Uterus (tissue), 4 donors: ENCODE data around the gene LOXL3. TPM values are rescaled to one million over a fixed set of nuclear protein-coding genes. Genes with fewer than 3 reads are reported as not detected.

Experiments
- DNase-seq, 2 donors: peaks; one replicate each; pipeline ENCODE4 v3.0.0-alpha.2; 2019 to 2020
- H3K27ac ChIP-seq, 2 donors: fragments of 200-600 bp; sonication (generic); 1 replicate in 1 of 2; 2 replicates in 1 of 2; pipeline ENCODE4 v1.5.1; 2016 to 2018
- H3K27me3 ChIP-seq, 2 donors: fragments of 200-600 bp; sonication (generic); one replicate each; pipeline ENCODE4 v1.5.1; 2018 to 2019; ENCODE audit warnings: control low read depth in 1 of 2
- H3K36me3 ChIP-seq, 2 donors: fragments of 200-600 bp; sonication (generic); one replicate each; pipeline ENCODE4 v1.5.1; 2019; ENCODE audit warnings: control low read depth in 1 of 2
- H3K4me1 ChIP-seq, 2 donors: fragments of 200-600 bp; sonication (generic); one replicate each; pipeline ENCODE4 v1.5.1; 2018 to 2019; ENCODE audit warnings: control low read depth in 1 of 2
- H3K4me3 ChIP-seq, 2 donors: fragments of 200-600 bp; sonication (generic); 1 replicate in 1 of 2; 2 replicates in 1 of 2; pipeline ENCODE4 v1.5.1; 2018 to 2019; ENCODE audit warnings: mild to moderate bottlenecking in 1 of 2
- H3K9me3 ChIP-seq, 2 donors: fragments of 200-600 bp; sonication (generic); one replicate each; pipeline ENCODE4 v1.5.1; 2019; ENCODE audit warnings: control low read depth in 1 of 2
- CTCF ChIP-seq, 4 experiments: fragments of 200-600 bp in 2 of 4; fragments of 450-650 bp in 2 of 4; sonication (generic) in 2 of 4; IDR thresholded peaks; one replicate each; pipeline ENCODE4 v1.5.1; 2016 to 2019; ENCODE audit warnings: antibody characterized with exemption in 4 of 4, mild to moderate bottlenecking in 2 of 4, moderate library complexity in 1 of 4
- POLR2A ChIP-seq, 2 donors: fragments of 450-650 bp; IDR thresholded peaks; one replicate each; pipeline ENCODE4 v1.6.1; 2016; ENCODE audit warnings: antibody characterized with exemption in 2 of 2, mild to moderate bottlenecking in 1 of 2, moderate library complexity in 1 of 2
- intact Hi-C: fragments of 100-400 bp; cut with DNase I; formaldehyde crosslinking; loops from one replicate; pipeline ENCODE4 v1.15.1; 2023; ENCODE audit warnings: low total_unique reads
- total RNA-seq, 4 donors: library from RNA; depleted of rRNA in 3 of 4; stranded (reverse); fragments of >200 nt in 3 of 4; gene quantifications; one replicate each; pipeline versions ENCODE4 v1.1.0 to v1.2.4, GENCODE V29; 2014 to 2023
- donor health status: DM: yes; HTN: yes; CAD: no.

Gene LOXL3
- total RNA-seq, 4 donors from 2014 or later = 9.5 to 26.5 (median 17.5) TPM

DNA sequence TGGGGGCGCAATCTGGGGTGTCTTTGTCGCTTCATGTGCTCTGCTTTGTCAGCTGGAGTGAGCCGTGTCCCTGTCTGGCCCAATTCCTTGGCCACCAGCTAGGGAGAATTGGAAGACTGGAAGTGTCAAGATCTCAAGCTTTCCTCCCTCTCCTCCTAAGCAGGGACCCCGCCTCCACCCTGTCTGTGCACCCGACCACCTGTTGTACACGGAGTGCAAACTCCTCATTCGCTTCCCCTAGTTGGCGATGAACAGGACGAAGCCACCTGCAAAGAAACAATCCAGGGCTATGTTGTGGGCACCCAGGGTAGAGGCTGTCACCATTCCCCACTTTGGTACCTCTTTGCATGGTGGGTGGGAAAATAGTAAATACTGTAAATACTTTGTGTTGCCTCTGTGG is 26.0 kb downstream of the LOXL3 start:
- peaks cover 0 to 8% of the 10 kb centered on the region in 2 donors for H3K4me1 ChIP-seq
- no peaks in the 10 kb centered on the region for H3K27me3 ChIP-seq
- H3K36me3 ChIP-seq = no peaks in the 10 kb centered on the region
- no peak for DNase-seq
- intact Hi-C loops = no loop called here
- no peak overlapping the region for H3K4me3 ChIP-seq
- no peak for TF ChIP-seq CTCF (IDR thresholded peaks at IDR 0.05)
- TF ChIP-seq POLR2A (IDR thresholded peaks at IDR 0.05) = no peak
- H3K27ac ChIP-seq = no peak overlapping the region
- no peaks in the 10 kb centered on the region for H3K9me3 ChIP-seq

DNA sequence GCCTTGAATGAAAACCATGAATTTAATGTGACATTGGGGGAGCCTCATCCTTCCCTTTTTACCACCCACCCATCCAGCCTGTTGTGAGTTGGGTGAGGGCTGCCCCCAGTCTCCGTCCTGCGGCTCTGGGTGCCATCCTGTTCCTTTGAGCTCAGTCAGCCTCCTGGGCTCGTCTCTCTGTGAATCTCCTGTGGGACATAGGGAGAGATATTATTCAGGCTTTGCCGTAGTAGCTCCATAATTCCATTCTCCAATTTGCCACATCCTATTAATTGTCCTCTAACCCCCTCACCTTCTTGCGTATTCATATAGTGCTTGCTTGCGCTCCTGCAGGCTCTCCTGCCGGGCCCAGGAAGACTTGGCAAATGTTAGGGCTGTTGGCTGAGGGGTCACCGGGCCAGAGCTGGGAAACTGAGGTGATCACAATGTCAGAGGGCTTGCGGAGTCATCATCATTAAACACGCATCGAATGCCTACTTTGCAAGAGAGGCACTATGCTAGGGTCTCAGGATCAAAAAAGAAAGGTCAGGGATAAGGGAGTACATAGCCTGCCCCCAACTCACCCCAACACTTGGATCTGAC is 27.0 kb downstream of the LOXL3 start:
- intact Hi-C loops = no loop called here
- Histone ChIP-seq H3K9me3 (no peaks in the 10 kb centered on the region), H3K36me3 (no peaks in the 10 kb centered on the region), H3K27me3 (no peaks in the 10 kb centered on the region), H3K4me3 (no peak overlapping the region), H3K27ac (no peak overlapping the region), H3K4me1 (peaks cover 0 to 8% of the 10 kb centered on the region in 2 donors)
- TF ChIP-seq CTCF (IDR thresholded peaks at IDR 0.05) (no peak), POLR2A (IDR thresholded peaks at IDR 0.05) (no peak)
- DNase-seq = no peak

DNA sequence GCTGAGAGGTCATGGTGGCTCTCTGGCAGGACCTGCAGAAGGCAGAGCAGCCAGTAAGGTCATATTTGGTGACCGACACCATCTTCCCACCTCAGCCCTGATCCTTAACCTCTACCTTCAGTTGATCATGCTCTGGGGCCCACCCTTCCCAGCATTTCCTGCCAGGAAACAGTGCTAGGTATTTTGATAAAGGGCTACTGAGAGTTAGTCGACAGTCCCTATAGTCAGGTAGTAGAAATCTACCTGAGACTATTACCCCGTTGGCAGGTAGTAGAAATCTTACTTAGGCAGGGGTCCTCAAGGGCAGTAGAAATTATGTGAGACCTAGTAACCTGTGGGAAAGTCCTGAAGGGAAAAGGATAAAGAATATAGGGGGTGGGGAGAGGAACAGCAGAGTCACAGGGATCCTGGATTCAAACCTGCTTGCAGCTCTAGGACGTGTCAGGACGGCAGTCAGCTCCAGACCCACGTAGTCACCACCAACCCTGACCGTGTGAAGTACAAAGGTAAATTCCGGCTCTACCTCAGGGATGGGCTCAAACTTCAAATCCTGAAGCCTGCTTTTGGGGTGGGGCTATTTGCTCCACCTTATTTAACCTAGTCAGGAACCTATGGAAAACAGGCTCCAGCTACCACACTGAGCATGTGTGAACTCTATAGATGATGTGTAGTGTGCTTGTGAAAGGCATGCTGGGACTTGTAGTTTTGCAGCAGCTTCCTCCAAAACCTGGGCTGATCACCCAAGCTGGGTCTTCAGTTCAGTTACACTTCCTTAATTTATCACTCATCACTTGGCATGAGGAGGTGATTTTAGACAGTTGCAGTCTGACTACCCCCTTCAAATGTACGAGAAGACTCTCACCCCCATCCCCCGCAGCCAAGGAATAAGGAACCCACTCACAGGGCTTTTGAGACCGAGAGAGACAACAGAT is 27.8 kb downstream of the LOXL3 start, which contains the start of gene DQX1:
Gene DQX1, minus strand, starts transcription at position 515 of the 932 bp plus-strand sequence. Its CDS starts 502 bp downstream, at position 13.
- no peak for DNase-seq
- Histone ChIP-seq H3K36me3 (no peaks in the 10 kb centered on the region), H3K27ac (no peak within 1 kb of the TSS), H3K4me3 (no peak within 1 kb of the TSS), H3K27me3 (no peaks in the 10 kb centered on the region), H3K4me1 (peaks cover 0 to 8% of the 10 kb centered on the region in 2 donors), H3K9me3 (no peaks in the 10 kb centered on the region)
- intact Hi-C loops = no loop called here
- TF ChIP-seq POLR2A (IDR thresholded peaks at IDR 0.05) (no peak), CTCF (IDR thresholded peaks at IDR 0.05) (no peak)

DNA sequence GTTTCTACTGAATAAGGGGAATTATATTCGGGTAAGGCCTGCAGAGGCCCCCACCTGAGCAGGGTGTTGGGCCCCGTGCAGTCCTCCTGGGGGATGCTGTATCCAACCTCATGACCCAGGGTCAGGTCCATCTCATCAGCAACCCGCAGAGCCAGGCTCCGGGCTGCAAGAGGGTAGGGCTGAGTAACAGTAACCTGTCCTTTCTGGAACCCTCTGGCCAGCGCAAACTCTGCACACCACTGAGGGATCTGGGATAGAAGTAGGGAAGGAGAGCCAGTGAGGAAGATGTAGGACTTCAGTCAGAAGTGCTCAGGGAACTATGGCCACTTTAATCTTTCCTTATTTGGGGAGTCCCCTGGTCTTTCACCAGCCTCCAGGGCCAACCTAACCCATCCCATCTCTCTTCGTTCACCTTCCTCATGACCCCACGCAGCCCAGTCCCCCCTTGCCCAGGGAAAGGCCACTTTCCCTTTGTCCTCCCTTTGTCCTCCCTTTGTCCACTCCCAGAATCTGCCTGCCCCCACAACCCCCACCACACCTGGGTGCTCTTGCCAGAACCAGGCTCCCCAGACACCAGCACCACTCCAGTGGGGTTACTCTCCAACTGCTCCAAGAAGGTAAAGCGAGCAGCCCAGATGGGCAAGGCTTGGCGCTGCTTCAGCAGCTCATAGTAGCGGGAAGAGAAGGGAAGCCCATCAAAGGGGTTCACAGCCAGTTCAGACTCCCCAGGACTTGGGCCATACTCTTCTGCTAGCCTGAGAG is 28.6 kb downstream of the LOXL3 start:
- H3K27ac ChIP-seq = no peak overlapping the region
- peaks cover 0 to 4% of the 10 kb centered on the region in 2 donors for H3K4me1 ChIP-seq
- H3K27me3 ChIP-seq = no peaks in the 10 kb centered on the region
- intact Hi-C loops = no loop called here
- H3K4me3 ChIP-seq = no peak overlapping the region
- H3K36me3 ChIP-seq = no peaks in the 10 kb centered on the region
- H3K9me3 ChIP-seq = no peaks in the 10 kb centered on the region
- DNase-seq = no peak
- TF ChIP-seq POLR2A (IDR thresholded peaks at IDR 0.05) (no peak), CTCF (IDR thresholded peaks at IDR 0.05) (no peak)
